Hematopoietic multipotent progenitor cell treated with erythropoietin and hydrocortisone succinate and interleukin-3 and kit ligand, for 6 days (in vitro differentiated cells): ENCODE measurements around the gene GALNT10.
A peak's percentile ranks its signal among the peaks of the same experiment; 100 is the strongest.

Source experiments
- DNase-seq: peaks from one replicate; pipeline ENCODE4 v3.0.0-alpha.2; 2015

GALNT10 gene

GRCh38 chr5:154388842-154389241 lies 198.3 kb downstream of the GALNT10 start:
- peak; percentile 85 for DNase-seq

DNA sequence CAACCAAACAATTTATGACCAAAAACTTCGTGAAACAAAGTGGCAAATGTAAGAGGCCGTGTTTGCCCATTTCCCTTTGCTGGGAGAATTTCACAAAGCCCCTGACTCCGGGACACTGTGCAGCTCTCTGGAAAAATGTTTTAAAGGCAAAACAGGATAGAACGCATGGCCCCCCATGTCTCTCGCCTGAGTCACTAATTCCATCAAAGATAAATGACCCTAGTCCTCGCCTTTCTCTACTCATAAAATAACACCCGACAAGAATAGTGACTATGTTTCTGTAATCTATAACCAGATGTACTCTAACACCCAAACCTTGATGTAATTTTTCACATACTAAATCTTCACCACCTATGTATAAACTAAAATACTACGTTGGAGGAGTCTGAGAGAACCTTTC lies 199.6 kb downstream of the GALNT10 start:
- DNase-seq = no peak

GRCh38 chr5:154390746-154391359 lies 200.3 kb downstream of the GALNT10 start:
- DNase-seq = no peak

DNA sequence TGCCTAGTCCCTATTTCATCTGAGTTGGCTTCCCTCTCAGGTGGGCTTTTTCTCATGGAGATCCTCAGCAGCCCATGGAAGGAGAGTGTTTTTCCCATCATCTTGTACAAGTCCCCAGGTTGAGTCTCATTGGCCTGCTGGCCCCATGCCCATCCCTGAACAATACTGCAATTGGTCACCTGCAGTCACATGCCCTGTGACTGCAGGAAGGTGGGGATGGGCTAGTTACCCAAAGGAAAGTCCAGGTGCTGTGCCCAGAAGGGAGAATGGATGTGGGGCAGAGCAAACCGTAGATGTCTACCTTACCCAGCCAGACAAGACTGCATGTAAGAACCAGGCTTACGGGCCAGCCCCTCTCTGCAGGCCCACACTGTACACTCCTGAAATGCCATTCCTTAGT lies 201.3 kb downstream of the GALNT10 start:
- DNase-seq = no peak

DNA sequence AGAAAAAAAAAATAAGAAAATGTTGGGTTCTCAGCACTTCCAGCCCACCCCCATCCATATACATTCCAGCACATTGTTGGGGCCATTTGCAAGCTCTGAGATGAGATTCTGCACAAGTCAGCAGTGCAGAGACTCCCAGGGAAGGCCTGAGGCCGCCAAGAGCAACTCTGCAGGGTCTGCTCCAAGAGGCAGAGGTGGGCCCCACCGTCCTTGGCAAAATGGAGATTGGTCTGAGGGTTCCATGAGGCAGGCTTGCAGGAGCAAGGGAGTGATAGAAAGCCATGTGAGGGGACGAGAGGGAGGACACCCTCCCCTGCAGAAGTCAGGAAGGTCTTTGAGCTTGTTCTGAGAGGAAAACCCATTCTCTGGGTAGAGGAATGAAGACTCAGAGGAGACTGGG lies 203.3 kb downstream of the GALNT10 start:
- no peak for DNase-seq

DNA sequence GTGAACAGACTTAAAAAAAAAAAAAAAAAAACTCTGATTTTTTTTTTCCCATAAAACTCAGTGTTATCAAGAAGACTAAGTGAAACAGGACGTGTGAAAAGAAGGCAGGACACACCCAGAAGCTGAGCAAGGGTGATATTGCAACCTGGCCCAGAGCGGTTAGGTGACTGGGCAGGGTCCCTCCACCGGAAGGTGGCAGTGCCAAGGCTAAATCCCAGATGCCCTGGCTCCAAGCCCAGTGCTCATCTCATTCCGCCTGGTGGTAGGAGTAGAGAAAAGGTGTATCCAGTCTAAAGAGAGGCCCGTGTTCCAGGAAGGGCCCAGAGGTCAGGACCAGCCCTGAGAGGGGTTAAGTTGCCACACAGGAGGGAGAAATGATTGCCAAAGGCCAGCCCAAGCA lies 203.8 kb downstream of the GALNT10 start:
- DNase-seq = peak; percentile 96

DNA sequence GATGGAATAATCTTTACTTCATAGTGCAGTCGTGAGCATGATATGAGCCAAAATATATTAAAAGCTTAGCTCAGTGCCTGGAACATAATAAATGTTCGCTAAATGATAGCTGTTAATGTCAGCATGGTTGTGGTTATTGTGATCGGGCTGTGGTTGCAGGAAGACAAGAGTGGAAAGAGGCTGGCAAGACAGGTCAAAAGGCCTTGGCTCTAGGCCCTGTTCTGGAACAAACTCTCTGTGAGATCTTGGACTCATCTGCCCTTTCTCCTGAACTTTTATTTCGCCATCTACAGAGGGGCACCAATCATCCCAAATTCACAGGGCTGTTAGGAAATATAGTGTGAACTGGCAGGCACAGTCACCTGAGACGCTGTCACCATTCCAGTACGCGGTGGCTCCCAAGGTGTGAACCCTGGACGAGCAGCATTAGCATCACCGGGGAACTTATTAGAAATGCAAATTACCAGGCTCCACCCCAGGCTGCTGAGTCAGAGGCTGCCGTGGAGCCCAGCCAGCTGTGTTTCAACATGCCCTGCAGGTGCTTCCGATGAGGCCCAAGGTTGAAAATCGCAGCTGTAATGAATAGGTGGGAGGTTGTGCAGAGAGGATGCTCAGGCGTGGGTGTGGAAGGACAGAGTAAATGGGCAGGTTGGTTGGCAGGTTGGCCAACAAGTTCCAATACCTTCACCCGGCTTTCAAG lies 205.0 kb downstream of the GALNT10 start:
- peak; percentile 59 for DNase-seq

- no peak for DNase-seq
These were observed 205.6 kb downstream of the GALNT10 start for GRCh38 chr5:154396128-154396527.

DNA sequence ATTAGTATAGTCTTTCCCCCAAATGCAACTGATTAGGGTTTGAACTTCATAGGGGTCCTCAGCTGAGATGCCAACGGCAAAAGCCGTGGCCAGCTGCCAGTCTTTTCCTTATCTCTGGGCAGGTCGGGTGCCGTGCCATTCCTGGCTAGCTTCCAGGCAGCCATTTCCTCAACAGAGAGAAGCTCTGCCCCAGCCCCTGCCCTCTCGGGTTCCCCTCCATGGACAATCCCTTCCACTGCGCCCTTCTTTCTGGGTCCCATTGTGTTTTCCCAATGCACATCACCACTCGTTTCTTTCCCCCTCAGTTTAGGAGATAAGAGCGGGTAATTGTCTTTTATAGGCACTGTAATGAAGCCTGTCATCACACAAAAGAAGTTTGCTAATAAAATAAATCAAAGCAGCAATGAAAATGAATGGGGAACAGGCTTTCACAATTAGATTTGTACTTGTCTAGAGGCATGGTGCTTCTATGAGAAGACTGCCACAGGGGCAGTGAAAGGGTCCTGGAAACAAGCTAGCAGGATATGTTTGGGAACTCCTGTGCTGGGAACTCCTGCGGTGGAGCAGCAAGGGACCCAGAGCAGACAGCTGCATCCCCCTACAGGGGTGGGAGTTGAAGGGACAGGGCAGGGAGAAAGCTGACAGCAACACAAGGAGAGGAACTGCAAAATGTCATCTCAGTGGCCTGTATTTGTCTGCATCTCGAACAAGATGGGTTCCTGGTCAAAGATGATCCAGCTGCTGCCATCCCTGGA lies 207.3 kb downstream of the GALNT10 start:
- peak; percentile 95 for DNase-seq

GRCh38 chr5:154400678-154401077 lies 210.1 kb downstream of the GALNT10 start:
- no peak for DNase-seq

- no peak for DNase-seq
These were observed 210.8 kb downstream of the GALNT10 start for GRCh38 chr5:154401355-154401754.

- DNase-seq = no peak
These were observed 211.4 kb downstream of the GALNT10 start for GRCh38 chr5:154401931-154402330.

DNA sequence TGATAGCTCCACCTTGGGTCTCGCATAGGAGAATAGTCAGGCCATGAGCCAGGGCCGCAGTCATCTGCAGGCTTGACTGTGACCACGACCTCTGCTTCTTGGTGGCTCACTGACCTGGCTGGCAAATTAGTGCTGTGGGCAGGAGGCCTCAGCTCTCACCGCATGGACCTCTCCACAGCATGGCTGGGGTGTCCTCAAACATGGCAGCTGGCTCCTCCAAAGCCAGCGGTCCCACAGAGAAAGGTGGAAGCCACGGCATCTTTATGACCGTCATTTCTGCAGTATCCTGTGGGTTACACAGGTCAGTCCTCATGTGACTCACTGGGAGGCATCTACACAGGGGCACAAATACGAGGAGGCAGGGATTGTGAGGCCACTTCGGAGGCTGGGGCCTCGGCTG lies 212.1 kb downstream of the GALNT10 start:
- DNase-seq = no peak

DNA sequence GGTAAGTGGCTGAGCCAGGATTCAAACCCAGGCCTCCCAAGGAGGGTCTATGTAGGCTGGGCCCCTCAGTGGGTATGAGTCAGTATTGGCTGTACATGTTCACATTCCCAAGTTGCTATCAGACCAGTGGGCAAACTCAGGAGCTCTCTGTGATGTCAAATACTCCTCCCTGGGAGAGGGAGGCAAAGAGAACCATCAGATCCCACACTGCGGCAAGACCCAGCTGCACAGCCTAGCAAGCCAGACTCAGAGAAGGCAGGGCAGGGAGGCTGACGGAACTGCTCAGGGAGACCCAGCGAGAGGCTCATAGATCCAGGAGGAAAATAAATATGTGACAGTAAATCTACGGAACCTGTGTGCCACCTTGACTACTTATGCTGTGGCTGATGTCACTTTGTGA lies 212.7 kb downstream of the GALNT10 start:
- no peak for DNase-seq

- DNase-seq = no peak
These were observed 213.3 kb downstream of the GALNT10 start for GRCh38 chr5:154403776-154404387.

- peak; percentile 94 for DNase-seq
These were observed 214.7 kb downstream of the GALNT10 start for GRCh38 chr5:154405078-154405792.

DNA sequence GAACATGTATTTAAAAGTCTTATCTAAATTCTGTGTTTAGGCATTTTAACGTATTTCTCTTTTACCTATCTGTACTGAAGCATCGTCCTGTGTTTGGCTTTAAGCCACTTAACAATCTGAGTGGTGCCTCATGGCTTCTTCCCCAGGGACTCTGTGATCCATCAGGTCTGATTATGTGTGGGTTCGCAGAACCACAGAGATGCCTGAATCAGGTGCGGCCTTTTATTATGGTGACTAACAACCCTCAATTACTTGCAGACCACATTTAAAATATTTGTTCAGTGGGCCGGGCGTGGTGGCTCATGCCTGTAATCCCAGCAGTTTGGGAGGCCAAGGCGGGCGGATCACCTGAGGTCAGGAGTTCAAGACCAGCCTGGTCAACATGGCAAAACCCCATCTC lies 215.7 kb downstream of the GALNT10 start:
- DNase-seq = no peak

DNA sequence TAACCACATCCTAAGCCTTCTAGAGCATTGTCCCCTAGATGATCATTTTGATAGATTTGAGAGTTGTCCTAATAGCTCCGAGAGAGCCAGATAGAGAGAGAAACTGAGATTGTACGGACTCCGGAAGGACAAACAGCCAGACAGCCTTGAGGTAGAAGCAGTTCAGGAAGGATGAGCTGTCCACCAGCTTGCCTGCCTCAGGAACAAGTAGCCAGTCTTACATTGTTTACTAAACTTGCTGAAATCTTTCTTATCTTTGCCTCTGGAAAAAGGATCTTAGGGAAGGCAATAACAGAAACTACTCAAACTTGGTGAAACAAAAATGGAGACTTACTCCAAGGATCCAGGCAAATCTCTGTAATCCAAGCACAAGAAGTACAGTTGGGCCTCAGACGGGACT lies 216.3 kb downstream of the GALNT10 start:
- no peak for DNase-seq

DNA sequence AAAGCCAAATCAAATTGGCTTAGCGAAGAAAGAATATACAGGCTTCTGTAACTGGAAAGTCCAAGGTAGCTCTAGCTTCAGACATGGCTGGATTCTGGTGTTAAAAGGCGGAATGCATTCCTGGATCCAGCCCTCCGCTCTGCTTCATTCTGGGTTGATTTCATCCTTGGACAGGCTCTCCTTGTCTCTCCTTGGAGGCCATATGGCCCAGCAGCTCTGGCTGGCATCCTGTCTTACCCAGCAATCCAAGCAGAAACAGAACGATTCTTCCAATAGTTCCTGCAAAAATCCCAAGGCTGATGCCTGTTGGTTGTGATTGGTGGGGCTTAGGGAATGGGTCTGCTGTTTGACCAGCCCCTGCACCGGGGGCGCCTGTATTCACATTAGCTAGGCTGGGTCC lies 218.3 kb downstream of the GALNT10 start:
- no peak for DNase-seq

GRCh38 chr5:154409230-154409840 lies 218.8 kb downstream of the GALNT10 start:
- no peak for DNase-seq

GRCh38 chr5:154410008-154410407 lies 219.5 kb downstream of the GALNT10 start:
- no peak for DNase-seq

- DNase-seq = no peak
These were observed 220.3 kb downstream of the GALNT10 start for GRCh38 chr5:154410786-154411185.

DNA sequence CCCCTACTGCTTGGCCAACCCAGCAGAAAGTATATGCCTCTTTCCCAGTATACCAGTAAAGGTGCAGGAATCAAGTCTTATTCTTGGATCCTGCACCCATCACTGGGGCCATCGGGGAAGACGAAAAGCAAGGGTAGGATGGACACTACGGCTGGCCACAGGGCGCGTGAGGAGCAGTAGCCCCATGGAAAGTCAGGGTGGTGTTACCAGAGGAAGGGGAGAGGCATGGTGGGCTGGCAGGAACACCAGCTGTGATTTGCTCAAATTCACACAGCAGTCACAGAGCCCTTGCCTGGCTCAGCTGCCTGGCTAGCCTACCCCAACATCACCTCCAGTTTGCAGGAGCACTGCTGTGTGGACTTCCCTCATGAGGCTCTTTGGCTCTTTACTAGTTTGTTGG lies 220.8 kb downstream of the GALNT10 start:
- DNase-seq = no peak
